GM23338 (cell line): ENCODE measurements around the gene SSTR1. TPM values are rescaled to one million over a fixed set of nuclear protein-coding genes. Genes with fewer than 3 reads are reported as not detected.

Experiments used
- ATAC-seq: fragments of 200-7000 bp; cut with Tn5 transposase; 3 replicates; pipeline ENCODE4 v1.9.1; 2020
- DNase-seq: peaks from one replicate; pipeline ENCODE4 v3.0.0-alpha.2; 2015; ENCODE audit warnings: low spot score
- H2AFZ ChIP-seq: fragments of 200-600 bp; sonication (generic); 2 replicates; pipeline ENCODE4 v1.8.0; 2016; ENCODE audit warnings: antibody characterized with exemption, mild to moderate bottlenecking, moderate library complexity
- H3F3A ChIP-seq: fragments of 200-600 bp; sonication (generic); replicated peaks from 2 replicates; pipeline ENCODE4 v1.8.0; 2017; ENCODE audit warnings: antibody characterized with exemption, mixed run types, low read depth
- H3K27ac ChIP-seq: fragments of 200-600 bp; sonication (generic); 2 replicates; pipeline ENCODE4 v1.6.1; 2016; ENCODE audit warnings: low read depth
- H3K27me3 ChIP-seq: fragments of 200-600 bp; sonication (generic); 2 replicates; pipeline ENCODE4 v1.8.0; 2016; ENCODE audit warnings: mild to moderate bottlenecking, mixed run types, moderate library complexity; ENCODE audit not compliant: insufficient read depth
- H3K36me3 ChIP-seq: fragments of 200-600 bp; sonication (generic); 2 replicates; pipeline ENCODE4 v1.8.0; 2016; ENCODE audit warnings: mild to moderate bottlenecking; ENCODE audit not compliant: insufficient read depth
- H3K4me1 ChIP-seq: fragments of 200-600 bp; sonication (generic); 2 replicates; pipeline ENCODE4 v1.8.0; 2016; ENCODE audit warnings: mild to moderate bottlenecking, moderate library complexity; ENCODE audit not compliant: insufficient read depth
- H3K4me2 ChIP-seq: fragments of 200-600 bp; sonication (generic); 2 replicates; pipeline ENCODE4 v1.7.1; 2017; ENCODE audit warnings: mixed run types
- H3K4me3 ChIP-seq: fragments of 200-600 bp; sonication (generic); 2 replicates; pipeline ENCODE4 v1.6.1; 2016; ENCODE audit warnings: mixed run types
- H3K79me2 ChIP-seq: fragments of 200-600 bp; sonication (generic); replicated peaks from 2 replicates; pipeline ENCODE4 v1.8.0; 2017; ENCODE audit warnings: mild to moderate bottlenecking; ENCODE audit not compliant: insufficient read depth
- H3K9me2 ChIP-seq: fragments of 200-600 bp; sonication (generic); 2 replicates; pipeline ENCODE4 v1.8.0; 2017; ENCODE audit not compliant: insufficient read depth
- H4K20me1 ChIP-seq: fragments of 200-600 bp; sonication (generic); replicated peaks from 2 replicates; pipeline ENCODE4 v1.8.0; 2017; ENCODE audit warnings: mild to moderate bottlenecking; ENCODE audit not compliant: insufficient read depth
- H3K27ac Mint-ChIP-seq: 2 replicates; pipeline ENCODE4 v1.8.0; 2020; ENCODE audit warnings: inconsistent platforms, mild to moderate bottlenecking, moderate library complexity, mixed read lengths
- H3K27me3 Mint-ChIP-seq: 3 replicates; pipeline ENCODE4 v1.8.0; 2022; ENCODE audit warnings: low read depth, mild to moderate bottlenecking, moderate library complexity, mixed read lengths, inconsistent platforms; ENCODE audit not compliant: insufficient read depth, poor library complexity
- H3K36me3 Mint-ChIP-seq: 3 replicates; pipeline ENCODE4 v1.8.0; 2021; ENCODE audit warnings: low read depth, mild to moderate bottlenecking, inconsistent platforms, moderate library complexity, mixed read lengths
- H3K4me1 Mint-ChIP-seq: 3 replicates; pipeline ENCODE4 v1.8.0; 2020; ENCODE audit warnings: mild to moderate bottlenecking, inconsistent platforms, mixed read lengths
- H3K4me3 Mint-ChIP-seq: 3 replicates; pipeline ENCODE4 v1.8.0; 2021; ENCODE audit warnings: moderate library complexity, mild to moderate bottlenecking, inconsistent platforms, mixed read lengths
- H3K9me3 Mint-ChIP-seq: 3 replicates; pipeline ENCODE4 v1.8.0; 2020; ENCODE audit warnings: moderate library complexity, mild to moderate bottlenecking, inconsistent platforms, mixed read lengths
- CREB1 ChIP-seq: fragments of 250-450 bp; sonication (Bioruptor Pico); IDR thresholded peaks from 2 replicates; pipeline ENCODE4 v1.5.0; 2020; ENCODE audit warnings: low read depth, mild to moderate bottlenecking, moderate library complexity
- EZH2 ChIP-seq: fragments of 200-600 bp; sonication (generic); IDR thresholded peaks from one replicate; pipeline ENCODE4 v1.8.0; 2017; ENCODE audit warnings: antibody characterized with exemption, mild to moderate bottlenecking, low read depth; ENCODE audit not compliant: unreplicated experiment
- EZH2phosphoT487 ChIP-seq: fragments of 200-600 bp; sonication (generic); IDR thresholded peaks from one replicate; pipeline ENCODE4 v1.8.1; 2018; ENCODE audit warnings: antibody characterized with exemption; ENCODE audit not compliant: unreplicated experiment
- JUNB ChIP-seq: IDR thresholded peaks from one replicate; pipeline ENCODE4 v1.6.1; 2016; ENCODE audit warnings: antibody characterized with exemption; ENCODE audit not compliant: unreplicated experiment
- POLR2AphosphoS5 ChIP-seq: IDR thresholded peaks from 2 replicates; pipeline ENCODE4 v1.6.1; 2016; ENCODE audit warnings: antibody characterized with exemption, low read depth
- STAT1 ChIP-seq: IDR thresholded peaks from one replicate; pipeline ENCODE4 v1.6.1; 2016; ENCODE audit warnings: antibody characterized with exemption; ENCODE audit not compliant: unreplicated experiment
- ZNF114 ChIP-seq: fragments of 250-450 bp; sonication (Bioruptor Pico); IDR thresholded peaks from 2 replicates; pipeline ENCODE4 v1.5.0; 2020; ENCODE audit warnings: mild to moderate bottlenecking, moderate library complexity
- ZNF331 ChIP-seq: fragments of 250-450 bp; sonication (Bioruptor Pico); IDR thresholded peaks from 2 replicates; pipeline ENCODE4 v1.5.0; 2020; ENCODE audit warnings: low read depth, mild to moderate bottlenecking, moderate library complexity
- polyA plus RNA-seq: library from polyadenylated mRNA; unstranded; fragments of >200 nt; fragmentation: Nextera tagmentation; extraction: Ambion mirVana; gene quantifications from 2 replicates; pipeline ENCODE4 v1.2.1, GENCODE V29; 2016
- total RNA-seq: library from RNA; depleted of rRNA; stranded (reverse); fragments of >200 nt; shearing (Covaris generic); gene quantifications from 2 replicates; pipeline ENCODE4 v1.2.3, GENCODE V29; 2014
- TF ChIP-seq, protein P1 (sequence below): IDR thresholded peaks from one replicate; pipeline ENCODE4 v1.6.1; 2018; ENCODE audit warnings: antibody characterized with exemption; ENCODE audit not compliant: unreplicated experiment
- TF ChIP-seq, protein P2 (sequence below): fragments of 250-450 bp; sonication (Bioruptor Pico); IDR thresholded peaks from 2 replicates; pipeline ENCODE4 v1.5.0; 2020; ENCODE audit warnings: mild to moderate bottlenecking, moderate library complexity
- TF ChIP-seq, protein P3 (sequence below), 2 experiments: fragments of 200-600 bp in 1 of 2; sonication (generic) in 1 of 2; conservative IDR thresholded peaks; 2 replicates each; pipeline versions ENCODE4 v1.5.1 to v1.6.1; 2016 to 2017; ENCODE audit warnings: antibody characterized with exemption in 2 of 2, low read depth in 2 of 2, mild to moderate bottlenecking in 2 of 2, moderate library complexity in 1 of 2

Gene SSTR1
- total and polyA plus RNA-seq, 2 experiments from 2014 or later, result 0.42 to 0.80 TPM

DNA sequence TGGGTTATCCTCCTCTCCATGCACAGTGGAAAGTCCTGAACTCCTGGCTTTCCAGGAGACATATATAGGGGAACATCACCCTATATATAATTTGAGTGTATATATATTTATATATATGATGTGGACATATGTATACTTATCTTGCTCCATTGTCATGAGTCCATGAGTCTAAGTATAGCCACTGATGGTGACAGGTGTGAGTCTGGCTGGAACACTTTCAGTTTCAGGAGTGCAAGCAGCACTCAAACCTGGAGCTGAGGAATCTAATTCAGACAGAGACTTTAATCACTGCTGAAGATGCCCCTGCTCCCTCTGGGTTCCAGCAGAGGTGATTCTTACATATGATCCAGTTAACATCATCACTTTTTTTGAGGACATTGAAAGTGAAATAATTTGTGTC is 4.4 kb downstream of the SSTR1 start:
- TF ChIP-seq, protein P1, sequence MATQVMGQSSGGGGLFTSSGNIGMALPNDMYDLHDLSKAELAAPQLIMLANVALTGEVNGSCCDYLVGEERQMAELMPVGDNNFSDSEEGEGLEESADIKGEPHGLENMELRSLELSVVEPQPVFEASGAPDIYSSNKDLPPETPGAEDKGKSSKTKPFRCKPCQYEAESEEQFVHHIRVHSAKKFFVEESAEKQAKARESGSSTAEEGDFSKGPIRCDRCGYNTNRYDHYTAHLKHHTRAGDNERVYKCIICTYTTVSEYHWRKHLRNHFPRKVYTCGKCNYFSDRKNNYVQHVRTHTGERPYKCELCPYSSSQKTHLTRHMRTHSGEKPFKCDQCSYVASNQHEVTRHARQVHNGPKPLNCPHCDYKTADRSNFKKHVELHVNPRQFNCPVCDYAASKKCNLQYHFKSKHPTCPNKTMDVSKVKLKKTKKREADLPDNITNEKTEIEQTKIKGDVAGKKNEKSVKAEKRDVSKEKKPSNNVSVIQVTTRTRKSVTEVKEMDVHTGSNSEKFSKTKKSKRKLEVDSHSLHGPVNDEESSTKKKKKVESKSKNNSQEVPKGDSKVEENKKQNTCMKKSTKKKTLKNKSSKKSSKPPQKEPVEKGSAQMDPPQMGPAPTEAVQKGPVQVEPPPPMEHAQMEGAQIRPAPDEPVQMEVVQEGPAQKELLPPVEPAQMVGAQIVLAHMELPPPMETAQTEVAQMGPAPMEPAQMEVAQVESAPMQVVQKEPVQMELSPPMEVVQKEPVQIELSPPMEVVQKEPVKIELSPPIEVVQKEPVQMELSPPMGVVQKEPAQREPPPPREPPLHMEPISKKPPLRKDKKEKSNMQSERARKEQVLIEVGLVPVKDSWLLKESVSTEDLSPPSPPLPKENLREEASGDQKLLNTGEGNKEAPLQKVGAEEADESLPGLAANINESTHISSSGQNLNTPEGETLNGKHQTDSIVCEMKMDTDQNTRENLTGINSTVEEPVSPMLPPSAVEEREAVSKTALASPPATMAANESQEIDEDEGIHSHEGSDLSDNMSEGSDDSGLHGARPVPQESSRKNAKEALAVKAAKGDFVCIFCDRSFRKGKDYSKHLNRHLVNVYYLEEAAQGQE, result no peak
- peak; percentile 4 for TF ChIP-seq EZH2
- H3K4me3 ChIP-seq, result no peak overlapping the region
- peaks cover 40% of the 10 kb centered on the region for H3K4me1 ChIP-seq
- H3K27ac ChIP-seq, result no peak overlapping the region
- peaks cover 8% of the 10 kb centered on the region; the same call in 1 of the 3 replicates for H3K9me3 Mint-ChIP-seq
- H3K36me3 ChIP-seq, result no peaks in the 10 kb centered on the region
- no peak overlapping the region for H3K27ac Mint-ChIP-seq
- peak overlapping the region; percentile 79 for H3K4me2 ChIP-seq
- ATAC-seq (no peak), DNase-seq (no peak)
- H3K36me3 Mint-ChIP-seq, result peaks cover 3% of the 10 kb centered on the region; the same call in 1 of the 3 replicates
- H3K27me3 ChIP-seq, result peaks cover 100% of the 10 kb centered on the region
- H3K9me2 ChIP-seq, result no peaks in the 10 kb centered on the region
- peak overlapping the region; percentile 66 for H3K4me3 Mint-ChIP-seq
- H2AFZ ChIP-seq, result no peak overlapping the region
- H3K79me2 ChIP-seq, result no peaks in the 10 kb centered on the region
- no peaks in the 10 kb centered on the region; the same call in 1 of the 2 replicates for H4K20me1 ChIP-seq
- H3F3A ChIP-seq, result peaks cover 13% of the 10 kb centered on the region
- peaks cover 42% of the 10 kb centered on the region for H3K4me1 Mint-ChIP-seq
- peaks cover 72% of the 10 kb centered on the region for H3K27me3 Mint-ChIP-seq

DNA sequence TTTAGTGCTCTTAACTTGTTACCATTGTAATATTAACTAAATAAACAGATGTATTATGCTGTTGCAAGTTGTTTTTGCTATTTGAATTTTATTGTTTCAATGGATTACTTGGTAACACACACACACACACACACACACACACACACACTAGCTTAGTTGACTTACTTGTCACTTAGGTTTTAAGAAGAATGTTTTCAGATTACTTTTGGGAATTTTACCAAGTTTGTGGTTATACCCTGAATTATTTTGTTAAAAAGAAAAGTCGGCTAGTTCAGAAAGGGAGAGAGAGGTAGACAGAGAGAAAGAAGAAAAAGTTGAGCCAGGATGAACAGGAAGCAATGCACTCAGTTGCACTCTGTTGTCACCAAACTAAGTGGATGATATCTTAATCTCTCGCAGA is 5.3 kb downstream of the SSTR1 start:
- Histone ChIP-seq H3K27me3 (peaks cover 100% of the 10 kb centered on the region), H3K4me2 (no peak overlapping the region), H3F3A (peaks cover 11% of the 10 kb centered on the region), H3K79me2 (no peaks in the 10 kb centered on the region), H4K20me1 (no peaks in the 10 kb centered on the region; the same call in 1 of the 2 replicates), H3K36me3 (no peaks in the 10 kb centered on the region), H3K9me2 (no peaks in the 10 kb centered on the region), H3K4me1 (peaks cover 45% of the 10 kb centered on the region), H2AFZ (no peak overlapping the region), H3K4me3 (no peak overlapping the region), H3K27ac (no peak overlapping the region)
- Mint-ChIP-seq H3K4me3 (no peak overlapping the region), H3K9me3 (peaks cover 8% of the 10 kb centered on the region; the same call in 1 of the 3 replicates), H3K27me3 (peaks cover 66% of the 10 kb centered on the region), H3K4me1 (peaks cover 42% of the 10 kb centered on the region), H3K36me3 (peaks cover 3% of the 10 kb centered on the region; the same call in 1 of the 3 replicates), H3K27ac (no peak overlapping the region)
- no peak for ATAC-seq
- no peak for DNase-seq
- TF ChIP-seq CREB1 (CRISPR knock-in tag) (no peak), EZH2 (no peak), JUNB (no peak), STAT1 (no peak), ZNF331 (CRISPR knock-in tag) (no peak), EZH2phosphoT487 (no peak), POLR2AphosphoS5 (no peak), ZNF114 (CRISPR knock-in tag) (no peak)
- TF ChIP-seq, protein P2, sequence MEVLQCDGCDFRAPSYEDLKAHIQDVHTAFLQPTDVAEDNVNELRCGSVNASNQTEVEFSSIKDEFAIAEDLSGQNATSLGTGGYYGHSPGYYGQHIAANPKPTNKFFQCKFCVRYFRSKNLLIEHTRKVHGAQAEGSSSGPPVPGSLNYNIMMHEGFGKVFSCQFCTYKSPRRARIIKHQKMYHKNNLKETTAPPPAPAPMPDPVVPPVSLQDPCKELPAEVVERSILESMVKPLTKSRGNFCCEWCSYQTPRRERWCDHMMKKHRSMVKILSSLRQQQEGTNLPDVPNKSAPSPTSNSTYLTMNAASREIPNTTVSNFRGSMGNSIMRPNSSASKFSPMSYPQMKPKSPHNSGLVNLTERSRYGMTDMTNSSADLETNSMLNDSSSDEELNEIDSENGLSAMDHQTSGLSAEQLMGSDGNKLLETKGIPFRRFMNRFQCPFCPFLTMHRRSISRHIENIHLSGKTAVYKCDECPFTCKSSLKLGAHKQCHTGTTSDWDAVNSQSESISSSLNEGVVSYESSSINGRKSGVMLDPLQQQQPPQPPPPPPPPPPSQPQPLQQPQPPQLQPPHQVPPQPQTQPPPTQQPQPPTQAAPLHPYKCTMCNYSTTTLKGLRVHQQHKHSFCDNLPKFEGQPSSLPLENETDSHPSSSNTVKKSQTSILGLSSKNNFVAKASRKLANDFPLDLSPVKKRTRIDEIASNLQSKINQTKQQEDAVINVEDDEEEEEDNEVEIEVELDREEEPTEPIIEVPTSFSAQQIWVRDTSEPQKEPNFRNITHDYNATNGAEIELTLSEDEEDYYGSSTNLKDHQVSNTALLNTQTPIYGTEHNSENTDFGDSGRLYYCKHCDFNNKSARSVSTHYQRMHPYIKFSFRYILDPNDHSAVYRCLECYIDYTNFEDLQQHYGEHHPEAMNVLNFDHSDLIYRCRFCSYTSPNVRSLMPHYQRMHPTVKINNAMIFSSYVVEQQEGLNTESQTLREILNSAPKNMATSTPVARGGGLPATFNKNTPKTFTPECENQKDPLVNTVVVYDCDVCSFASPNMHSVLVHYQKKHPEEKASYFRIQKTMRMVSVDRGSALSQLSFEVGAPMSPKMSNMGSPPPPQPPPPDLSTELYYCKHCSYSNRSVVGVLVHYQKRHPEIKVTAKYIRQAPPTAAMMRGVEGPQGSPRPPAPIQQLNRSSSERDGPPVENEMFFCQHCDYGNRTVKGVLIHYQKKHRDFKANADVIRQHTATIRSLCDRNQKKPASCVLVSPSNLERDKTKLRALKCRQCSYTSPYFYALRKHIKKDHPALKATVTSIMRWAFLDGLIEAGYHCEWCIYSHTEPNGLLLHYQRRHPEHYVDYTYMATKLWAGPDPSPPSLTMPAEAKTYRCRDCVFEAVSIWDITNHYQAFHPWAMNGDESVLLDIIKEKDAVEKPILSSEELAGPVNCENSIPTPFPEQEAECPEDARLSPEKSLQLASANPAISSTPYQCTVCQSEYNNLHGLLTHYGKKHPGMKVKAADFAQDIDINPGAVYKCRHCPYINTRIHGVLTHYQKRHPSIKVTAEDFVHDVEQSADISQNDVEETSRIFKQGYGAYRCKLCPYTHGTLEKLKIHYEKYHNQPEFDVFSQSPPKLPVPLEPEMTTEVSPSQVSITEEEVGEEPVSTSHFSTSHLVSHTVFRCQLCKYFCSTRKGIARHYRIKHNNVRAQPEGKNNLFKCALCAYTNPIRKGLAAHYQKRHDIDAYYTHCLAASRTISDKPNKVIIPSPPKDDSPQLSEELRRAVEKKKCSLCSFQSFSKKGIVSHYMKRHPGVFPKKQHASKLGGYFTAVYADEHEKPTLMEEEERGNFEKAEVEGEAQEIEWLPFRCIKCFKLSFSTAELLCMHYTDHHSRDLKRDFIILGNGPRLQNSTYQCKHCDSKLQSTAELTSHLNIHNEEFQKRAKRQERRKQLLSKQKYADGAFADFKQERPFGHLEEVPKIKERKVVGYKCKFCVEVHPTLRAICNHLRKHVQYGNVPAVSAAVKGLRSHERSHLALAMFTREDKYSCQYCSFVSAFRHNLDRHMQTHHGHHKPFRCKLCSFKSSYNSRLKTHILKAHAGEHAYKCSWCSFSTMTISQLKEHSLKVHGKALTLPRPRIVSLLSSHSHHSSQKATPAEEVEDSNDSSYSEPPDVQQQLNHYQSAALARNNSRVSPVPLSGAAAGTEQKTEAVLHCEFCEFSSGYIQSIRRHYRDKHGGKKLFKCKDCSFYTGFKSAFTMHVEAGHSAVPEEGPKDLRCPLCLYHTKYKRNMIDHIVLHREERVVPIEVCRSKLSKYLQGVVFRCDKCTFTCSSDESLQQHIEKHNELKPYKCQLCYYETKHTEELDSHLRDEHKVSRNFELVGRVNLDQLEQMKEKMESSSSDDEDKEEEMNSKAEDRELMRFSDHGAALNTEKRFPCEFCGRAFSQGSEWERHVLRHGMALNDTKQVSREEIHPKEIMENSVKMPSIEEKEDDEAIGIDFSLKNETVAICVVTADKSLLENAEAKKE (CRISPR knock-in tag), result no peak
- TF ChIP-seq, protein P3, sequence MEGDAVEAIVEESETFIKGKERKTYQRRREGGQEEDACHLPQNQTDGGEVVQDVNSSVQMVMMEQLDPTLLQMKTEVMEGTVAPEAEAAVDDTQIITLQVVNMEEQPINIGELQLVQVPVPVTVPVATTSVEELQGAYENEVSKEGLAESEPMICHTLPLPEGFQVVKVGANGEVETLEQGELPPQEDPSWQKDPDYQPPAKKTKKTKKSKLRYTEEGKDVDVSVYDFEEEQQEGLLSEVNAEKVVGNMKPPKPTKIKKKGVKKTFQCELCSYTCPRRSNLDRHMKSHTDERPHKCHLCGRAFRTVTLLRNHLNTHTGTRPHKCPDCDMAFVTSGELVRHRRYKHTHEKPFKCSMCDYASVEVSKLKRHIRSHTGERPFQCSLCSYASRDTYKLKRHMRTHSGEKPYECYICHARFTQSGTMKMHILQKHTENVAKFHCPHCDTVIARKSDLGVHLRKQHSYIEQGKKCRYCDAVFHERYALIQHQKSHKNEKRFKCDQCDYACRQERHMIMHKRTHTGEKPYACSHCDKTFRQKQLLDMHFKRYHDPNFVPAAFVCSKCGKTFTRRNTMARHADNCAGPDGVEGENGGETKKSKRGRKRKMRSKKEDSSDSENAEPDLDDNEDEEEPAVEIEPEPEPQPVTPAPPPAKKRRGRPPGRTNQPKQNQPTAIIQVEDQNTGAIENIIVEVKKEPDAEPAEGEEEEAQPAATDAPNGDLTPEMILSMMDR (conservative IDR thresholded peaks at IDR 0.05; ENCODE audit: low read depth in 2 of 2), result no peak
